ENCODE results near the gene NPHP4.
"Not testable (repeated sequence)": the region's sequence is repeated elsewhere in the genome, so short reads cannot be mapped to it uniquely, and the experiment has no call there.

Gene NPHP4

GRCh38 chr1:5927506-5928370 lies 64.5 kb downstream of the NPHP4 start:
- H3K27ac ChIP-seq (ENCODE audit: low read length) = no peak overlapping the region
- H3K4me1 ChIP-seq (ENCODE audit: control insufficient read depth, low read depth, low read length) = no peaks in the 10 kb centered on the region
- peaks cover 4% of the 10 kb centered on the region for H3K36me3 ChIP-seq (ENCODE audit: control insufficient read depth, low read depth, low read length)
- H3K9ac ChIP-seq (ENCODE audit: low read length) = no peak overlapping the region
- no peak overlapping the region for H3K4me3 ChIP-seq (ENCODE audit: low read length)
- no peaks in the 10 kb centered on the region for H3K27me3 ChIP-seq (ENCODE audit: control insufficient read depth, insufficient read depth, low read length)
- no peaks in the 10 kb centered on the region for H3K9me3 ChIP-seq (ENCODE audit: control insufficient read depth, low read depth, low read length)

GRCh38 chr1:5926686-5927435 lies 65.4 kb downstream of the NPHP4 start:
- no peaks in the 10 kb centered on the region for H3K9me3 ChIP-seq (ENCODE audit: control insufficient read depth, low read depth, low read length)
- no peaks in the 10 kb centered on the region for H3K27me3 ChIP-seq (ENCODE audit: control insufficient read depth, insufficient read depth, low read length)
- H3K4me3 ChIP-seq (ENCODE audit: low read length) = no peak overlapping the region
- peaks cover under 1% of the 10 kb centered on the region for H3K36me3 ChIP-seq (ENCODE audit: control insufficient read depth, low read depth, low read length)
- no peak overlapping the region for H3K9ac ChIP-seq (ENCODE audit: low read length)
- H3K4me1 ChIP-seq (ENCODE audit: control insufficient read depth, low read depth, low read length) = no peaks in the 10 kb centered on the region
- no peak overlapping the region for H3K27ac ChIP-seq (ENCODE audit: low read length)

- not testable (repeated sequence) for H3K9ac ChIP-seq (ENCODE audit: low read length); H3K27me3 ChIP-seq (ENCODE audit: control insufficient read depth, insufficient read depth, low read length); H3K4me3 ChIP-seq (ENCODE audit: low read length); H3K9me3 ChIP-seq (ENCODE audit: control insufficient read depth, low read depth, low read length); H3K36me3 ChIP-seq (ENCODE audit: control insufficient read depth, low read depth, low read length); H3K27ac ChIP-seq (ENCODE audit: low read length); H3K4me1 ChIP-seq (ENCODE audit: control insufficient read depth, low read depth, low read length)
Measured at GRCh38 chr1:5922700-5923330, 69.4 kb downstream of the NPHP4 start.

GRCh38 chr1:5921671-5922070 lies 70.6 kb downstream of the NPHP4 start:
- H3K4me3 ChIP-seq (ENCODE audit: low read length) = no peak overlapping the region
- no peak overlapping the region for H3K27ac ChIP-seq (ENCODE audit: low read length)
- no peaks in the 10 kb centered on the region for H3K9me3 ChIP-seq (ENCODE audit: control insufficient read depth, low read depth, low read length)
- H3K27me3 ChIP-seq (ENCODE audit: control insufficient read depth, insufficient read depth, low read length) = no peaks in the 10 kb centered on the region
- no peaks in the 10 kb centered on the region for H3K4me1 ChIP-seq (ENCODE audit: control insufficient read depth, low read depth, low read length)
- no peaks in the 10 kb centered on the region for H3K36me3 ChIP-seq (ENCODE audit: control insufficient read depth, low read depth, low read length)
- H3K9ac ChIP-seq (ENCODE audit: low read length) = no peak overlapping the region

GRCh38 chr1:5921129-5921528 lies 71.1 kb downstream of the NPHP4 start:
- no peaks in the 10 kb centered on the region for H3K36me3 ChIP-seq (ENCODE audit: control insufficient read depth, low read depth, low read length)
- H3K9me3 ChIP-seq (ENCODE audit: control insufficient read depth, low read depth, low read length) = no peaks in the 10 kb centered on the region
- no peak overlapping the region for H3K9ac ChIP-seq (ENCODE audit: low read length)
- H3K4me3 ChIP-seq (ENCODE audit: low read length) = no peak overlapping the region
- no peaks in the 10 kb centered on the region for H3K27me3 ChIP-seq (ENCODE audit: control insufficient read depth, insufficient read depth, low read length)
- H3K27ac ChIP-seq (ENCODE audit: low read length) = no peak overlapping the region
- no peaks in the 10 kb centered on the region for H3K4me1 ChIP-seq (ENCODE audit: control insufficient read depth, low read depth, low read length)

GRCh38 chr1:5920201-5920600 lies 72.0 kb downstream of the NPHP4 start:
- Histone ChIP-seq H3K4me3 (ENCODE audit: low read length) (no peak overlapping the region), H3K9me3 (ENCODE audit: control insufficient read depth, low read depth, low read length) (no peaks in the 10 kb centered on the region), H3K27ac (ENCODE audit: low read length) (no peak overlapping the region), H3K27me3 (ENCODE audit: control insufficient read depth, insufficient read depth, low read length) (no peaks in the 10 kb centered on the region), H3K4me1 (ENCODE audit: control insufficient read depth, low read depth, low read length) (no peaks in the 10 kb centered on the region), H3K36me3 (ENCODE audit: control insufficient read depth, low read depth, low read length) (no peaks in the 10 kb centered on the region), H3K9ac (ENCODE audit: low read length) (no peak overlapping the region)

- Histone ChIP-seq H3K9ac (ENCODE audit: low read length) (no peak overlapping the region), H3K4me1 (ENCODE audit: control insufficient read depth, low read depth, low read length) (no peaks in the 10 kb centered on the region), H3K4me3 (ENCODE audit: low read length) (no peak overlapping the region), H3K36me3 (ENCODE audit: control insufficient read depth, low read depth, low read length) (no peaks in the 10 kb centered on the region), H3K9me3 (ENCODE audit: control insufficient read depth, low read depth, low read length) (no peaks in the 10 kb centered on the region), H3K27me3 (ENCODE audit: control insufficient read depth, insufficient read depth, low read length) (no peaks in the 10 kb centered on the region), H3K27ac (ENCODE audit: low read length) (no peak overlapping the region)
Measured at GRCh38 chr1:5918275-5918649, 74.0 kb downstream of the NPHP4 start.

- Histone ChIP-seq H3K36me3 (ENCODE audit: control insufficient read depth, low read depth, low read length) (no peaks in the 10 kb centered on the region), H3K27me3 (ENCODE audit: control insufficient read depth, insufficient read depth, low read length) (no peaks in the 10 kb centered on the region), H3K27ac (ENCODE audit: low read length) (no peak overlapping the region), H3K9ac (ENCODE audit: low read length) (no peak overlapping the region), H3K4me3 (ENCODE audit: low read length) (no peak overlapping the region), H3K4me1 (ENCODE audit: control insufficient read depth, low read depth, low read length) (no peaks in the 10 kb centered on the region), H3K9me3 (ENCODE audit: control insufficient read depth, low read depth, low read length) (no peaks in the 10 kb centered on the region)
Measured at GRCh38 chr1:5917591-5918274, 74.5 kb downstream of the NPHP4 start.

GRCh38 chr1:5917281-5917590 lies 75.0 kb downstream of the NPHP4 start:
- H3K4me3 ChIP-seq (ENCODE audit: low read length) = no peak overlapping the region
- no peak overlapping the region for H3K27ac ChIP-seq (ENCODE audit: low read length)
- no peak overlapping the region for H3K9ac ChIP-seq (ENCODE audit: low read length)
- no peaks in the 10 kb centered on the region for H3K9me3 ChIP-seq (ENCODE audit: control insufficient read depth, low read depth, low read length)
- no peaks in the 10 kb centered on the region for H3K36me3 ChIP-seq (ENCODE audit: control insufficient read depth, low read depth, low read length)
- no peaks in the 10 kb centered on the region for H3K27me3 ChIP-seq (ENCODE audit: control insufficient read depth, insufficient read depth, low read length)
- H3K4me1 ChIP-seq (ENCODE audit: control insufficient read depth, low read depth, low read length) = no peaks in the 10 kb centered on the region

- Histone ChIP-seq H3K9me3 (ENCODE audit: control insufficient read depth, low read depth, low read length) (no peaks in the 10 kb centered on the region), H3K27ac (ENCODE audit: low read length) (no peak overlapping the region), H3K27me3 (ENCODE audit: control insufficient read depth, insufficient read depth, low read length) (no peaks in the 10 kb centered on the region), H3K9ac (ENCODE audit: low read length) (no peak overlapping the region), H3K36me3 (ENCODE audit: control insufficient read depth, low read depth, low read length) (no peaks in the 10 kb centered on the region), H3K4me3 (ENCODE audit: low read length) (no peak overlapping the region), H3K4me1 (ENCODE audit: control insufficient read depth, low read depth, low read length) (no peaks in the 10 kb centered on the region)
Measured at GRCh38 chr1:5916572-5917280, 75.5 kb downstream of the NPHP4 start.

All from iPS-18a (cell line).